GM23338 (cell line): ENCODE data around the gene ZMYND19. TPM values are rescaled to one million over a fixed set of nuclear protein-coding genes. Genes with fewer than 3 reads are reported as not detected.
A peak's percentile ranks its signal among the peaks of the same experiment; 100 is the strongest.

Experiments used
- ATAC-seq: fragments of 200-7000 bp; cut with Tn5 transposase; 3 replicates; pipeline ENCODE4 v1.9.1; 2020
- DNase-seq: peaks from one replicate; pipeline ENCODE4 v3.0.0-alpha.2; 2015; ENCODE audit warnings: low spot score
- H2AFZ ChIP-seq: fragments of 200-600 bp; sonication (generic); 2 replicates; pipeline ENCODE4 v1.8.0; 2016; ENCODE audit warnings: antibody characterized with exemption, mild to moderate bottlenecking, moderate library complexity
- H3F3A ChIP-seq: fragments of 200-600 bp; sonication (generic); replicated peaks from 2 replicates; pipeline ENCODE4 v1.8.0; 2017; ENCODE audit warnings: antibody characterized with exemption, mixed run types, low read depth
- H3K27ac ChIP-seq: fragments of 200-600 bp; sonication (generic); 2 replicates; pipeline ENCODE4 v1.6.1; 2016; ENCODE audit warnings: low read depth
- H3K27me3 ChIP-seq: fragments of 200-600 bp; sonication (generic); 2 replicates; pipeline ENCODE4 v1.8.0; 2016; ENCODE audit warnings: mild to moderate bottlenecking, mixed run types, moderate library complexity; ENCODE audit not compliant: insufficient read depth
- H3K36me3 ChIP-seq: fragments of 200-600 bp; sonication (generic); 2 replicates; pipeline ENCODE4 v1.8.0; 2016; ENCODE audit warnings: mild to moderate bottlenecking; ENCODE audit not compliant: insufficient read depth
- H3K4me1 ChIP-seq: fragments of 200-600 bp; sonication (generic); 2 replicates; pipeline ENCODE4 v1.8.0; 2016; ENCODE audit warnings: mild to moderate bottlenecking, moderate library complexity; ENCODE audit not compliant: insufficient read depth
- H3K4me2 ChIP-seq: fragments of 200-600 bp; sonication (generic); 2 replicates; pipeline ENCODE4 v1.7.1; 2017; ENCODE audit warnings: mixed run types
- H3K4me3 ChIP-seq: fragments of 200-600 bp; sonication (generic); 2 replicates; pipeline ENCODE4 v1.6.1; 2016; ENCODE audit warnings: mixed run types
- H3K79me2 ChIP-seq: fragments of 200-600 bp; sonication (generic); replicated peaks from 2 replicates; pipeline ENCODE4 v1.8.0; 2017; ENCODE audit warnings: mild to moderate bottlenecking; ENCODE audit not compliant: insufficient read depth
- H3K9me2 ChIP-seq: fragments of 200-600 bp; sonication (generic); 2 replicates; pipeline ENCODE4 v1.8.0; 2017; ENCODE audit not compliant: insufficient read depth
- H4K20me1 ChIP-seq: fragments of 200-600 bp; sonication (generic); replicated peaks from 2 replicates; pipeline ENCODE4 v1.8.0; 2017; ENCODE audit warnings: mild to moderate bottlenecking; ENCODE audit not compliant: insufficient read depth
- H3K27ac Mint-ChIP-seq: 2 replicates; pipeline ENCODE4 v1.8.0; 2020; ENCODE audit warnings: inconsistent platforms, mild to moderate bottlenecking, moderate library complexity, mixed read lengths
- H3K27me3 Mint-ChIP-seq: 3 replicates; pipeline ENCODE4 v1.8.0; 2022; ENCODE audit warnings: low read depth, mild to moderate bottlenecking, moderate library complexity, mixed read lengths, inconsistent platforms; ENCODE audit not compliant: insufficient read depth, poor library complexity
- H3K36me3 Mint-ChIP-seq: 3 replicates; pipeline ENCODE4 v1.8.0; 2021; ENCODE audit warnings: low read depth, mild to moderate bottlenecking, inconsistent platforms, moderate library complexity, mixed read lengths
- H3K4me1 Mint-ChIP-seq: 3 replicates; pipeline ENCODE4 v1.8.0; 2020; ENCODE audit warnings: mild to moderate bottlenecking, inconsistent platforms, mixed read lengths
- H3K4me3 Mint-ChIP-seq: 3 replicates; pipeline ENCODE4 v1.8.0; 2021; ENCODE audit warnings: moderate library complexity, mild to moderate bottlenecking, inconsistent platforms, mixed read lengths
- H3K9me3 Mint-ChIP-seq: 3 replicates; pipeline ENCODE4 v1.8.0; 2020; ENCODE audit warnings: moderate library complexity, mild to moderate bottlenecking, inconsistent platforms, mixed read lengths
- CREB1 ChIP-seq: fragments of 250-450 bp; sonication (Bioruptor Pico); IDR thresholded peaks from 2 replicates; pipeline ENCODE4 v1.5.0; 2020; ENCODE audit warnings: low read depth, mild to moderate bottlenecking, moderate library complexity
- CTCF ChIP-seq, 2 experiments: fragments of 200-600 bp in 1 of 2; sonication (generic) in 1 of 2; conservative IDR thresholded peaks; 2 replicates each; pipeline versions ENCODE4 v1.5.1 to v1.6.1; 2016 to 2017; ENCODE audit warnings: antibody characterized with exemption in 2 of 2, low read depth in 2 of 2, mild to moderate bottlenecking in 2 of 2, moderate library complexity in 1 of 2
- ETS1 ChIP-seq: IDR thresholded peaks from 2 replicates; pipeline ENCODE4 v1.6.1; 2016; ENCODE audit warnings: antibody characterized with exemption
- EZH2 ChIP-seq: fragments of 200-600 bp; sonication (generic); IDR thresholded peaks from one replicate; pipeline ENCODE4 v1.8.0; 2017; ENCODE audit warnings: antibody characterized with exemption, mild to moderate bottlenecking, low read depth; ENCODE audit not compliant: unreplicated experiment
- EZH2phosphoT487 ChIP-seq: fragments of 200-600 bp; sonication (generic); IDR thresholded peaks from one replicate; pipeline ENCODE4 v1.8.1; 2018; ENCODE audit warnings: antibody characterized with exemption; ENCODE audit not compliant: unreplicated experiment
- NANOG ChIP-seq: IDR thresholded peaks from 2 replicates; pipeline ENCODE4 v1.6.1; 2016; ENCODE audit warnings: antibody characterized with exemption, borderline replicate concordance
- POLR2AphosphoS5 ChIP-seq: IDR thresholded peaks from 2 replicates; pipeline ENCODE4 v1.6.1; 2016; ENCODE audit warnings: antibody characterized with exemption, low read depth
- STAT1 ChIP-seq: IDR thresholded peaks from one replicate; pipeline ENCODE4 v1.6.1; 2016; ENCODE audit warnings: antibody characterized with exemption; ENCODE audit not compliant: unreplicated experiment
- ZNF331 ChIP-seq: fragments of 250-450 bp; sonication (Bioruptor Pico); IDR thresholded peaks from 2 replicates; pipeline ENCODE4 v1.5.0; 2020; ENCODE audit warnings: low read depth, mild to moderate bottlenecking, moderate library complexity
- ZNF462 ChIP-seq: fragments of 250-450 bp; sonication (Bioruptor Pico); IDR thresholded peaks from 2 replicates; pipeline ENCODE4 v1.5.0; 2020; ENCODE audit warnings: mild to moderate bottlenecking, moderate library complexity
- polyA plus RNA-seq: library from polyadenylated mRNA; unstranded; fragments of >200 nt; fragmentation: Nextera tagmentation; extraction: Ambion mirVana; gene quantifications from 2 replicates; pipeline ENCODE4 v1.2.1, GENCODE V29; 2016
- total RNA-seq: library from RNA; depleted of rRNA; stranded (reverse); fragments of >200 nt; shearing (Covaris generic); gene quantifications from 2 replicates; pipeline ENCODE4 v1.2.3, GENCODE V29; 2014

The ZMYND19 gene
- total and polyA plus RNA-seq, 2 experiments from 2014 or later, result 25.8 to 58.5 TPM

GRCh38 chr9:137579259-137579604 lies 11.1 kb downstream of the ZMYND19 start:
- Histone ChIP-seq H3K27me3 (no peaks in the 10 kb centered on the region), H2AFZ (0 out of 2 replicates have a peak overlapping the region, but pooled peaks have one; percentile 74), H3K27ac (peak overlapping the region; percentile 84), H3K4me3 (peak overlapping the region; percentile 96), H3K79me2 (peaks cover 46% of the 10 kb centered on the region), H3F3A (peaks cover 26% of the 10 kb centered on the region; the same call in 1 of the 2 replicates), H3K36me3 (peaks cover 16% of the 10 kb centered on the region), H3K9me2 (no peaks in the 10 kb centered on the region), H3K4me2 (peak overlapping the region; percentile 98), H4K20me1 (peaks cover 26% of the 10 kb centered on the region), H3K4me1 (peaks cover 20% of the 10 kb centered on the region)
- TF ChIP-seq EZH2phosphoT487 (no peak), EZH2 (no peak), CREB1 (CRISPR knock-in tag) (no peak), POLR2AphosphoS5 (no peak), NANOG (no peak), ZNF331 (CRISPR knock-in tag) (no peak), CTCF (conservative IDR thresholded peaks at IDR 0.05; ENCODE audit: low read depth in 2 of 2) (no peak)
- Mint-ChIP-seq H3K27ac (peak overlapping the region; percentile 78), H3K36me3 (peaks cover 60% of the 10 kb centered on the region), H3K4me1 (peaks cover 31% of the 10 kb centered on the region), H3K9me3 (no peaks in the 10 kb centered on the region), H3K27me3 (peaks cover 33% of the 10 kb centered on the region), H3K4me3 (peak overlapping the region; percentile 91)
- ATAC-seq, result peak; percentile 16
- no peak for DNase-seq

- H3K27ac Mint-ChIP-seq, result peak within 1 kb of the TSS; percentile 78
- H3F3A ChIP-seq, result peaks cover 28% of the 10 kb centered on the region; the same call in 1 of the 2 replicates
- peak within 1 kb of the TSS; percentile 84 for H3K27ac ChIP-seq
- DNase-seq (peak; percentile 97), ATAC-seq (peak; percentile 87)
- peaks cover 46% of the 10 kb centered on the region for H3K79me2 ChIP-seq
- H3K4me2 ChIP-seq, result peak within 1 kb of the TSS; percentile 98
- H3K4me3 Mint-ChIP-seq, result peak within 1 kb of the TSS; percentile 91
- 0 out of 2 replicates have a peak within 1 kb of the TSS, but pooled peaks have one; percentile 74 for H2AFZ ChIP-seq
- H3K27me3 ChIP-seq, result no peaks in the 10 kb centered on the region
- H3K9me2 ChIP-seq, result no peaks in the 10 kb centered on the region
- H3K36me3 Mint-ChIP-seq, result peaks cover 63% of the 10 kb centered on the region
- H3K4me1 Mint-ChIP-seq, result peaks cover 31% of the 10 kb centered on the region
- H3K36me3 ChIP-seq, result peaks cover 20% of the 10 kb centered on the region
- peaks cover 26% of the 10 kb centered on the region for H4K20me1 ChIP-seq
- peaks cover 20% of the 10 kb centered on the region for H3K4me1 ChIP-seq
- no peaks in the 10 kb centered on the region for H3K9me3 Mint-ChIP-seq
- peaks cover 32% of the 10 kb centered on the region for H3K27me3 Mint-ChIP-seq
- peak within 1 kb of the TSS; percentile 96 for H3K4me3 ChIP-seq
- TF ChIP-seq POLR2AphosphoS5 (peak; percentile 81), ZNF462 (no peak), EZH2phosphoT487 (no peak), STAT1 (no peak), ETS1 (peak; percentile 86)
These were observed 11.6 kb downstream of the ZMYND19 start, which contains the start of gene DPH7 for GRCh38 chr9:137578518-137579258. Gene DPH7 (minus strand): TSS chr9:137578925. CDS start chr9:137578777, 148 bp downstream.
